Stimulated activated CD8-positive, alpha-beta memory T cell treated with anti-CD3 and anti-CD28 coated beads, Interleukin-2, amount 100 ng/mL, for 1 hour (primary cell): ENCODE data around the gene DDX20.
"Not testable (repeated sequence)": the region's sequence is repeated elsewhere in the genome, so short reads cannot be mapped to it uniquely, and the experiment has no call there.

ENCODE experiments used
- DNase-seq, 2 donors: peaks; one replicate each; pipeline ENCODE4 v3.0.0-alpha.2; 2020; ENCODE audit warnings: low read depth in 2 of 2

Gene DDX20

GRCh38 chr1:111789666-111790316 lies 34.1 kb downstream of the DDX20 start:
- DNase-seq: no peak

GRCh38 chr1:111791776-111792175 lies 36.1 kb downstream of the DDX20 start:
- DNase-seq: no peak

GRCh38 chr1:111792249-111792648 lies 36.5 kb downstream of the DDX20 start:
- DNase-seq: no peak

- DNase-seq: no peak
Observed at GRCh38 chr1:111793923-111794322, 38.2 kb downstream of the DDX20 start.

- DNase-seq: no peak
Observed at GRCh38 chr1:111795401-111795800, 39.7 kb downstream of the DDX20 start.

GRCh38 chr1:111798580-111798979 lies 42.9 kb downstream of the DDX20 start:
- DNase-seq: no peak

- not testable (repeated sequence) for DNase-seq
Observed at GRCh38 chr1:111799722-111800121, 44.0 kb downstream of the DDX20 start.

- DNase-seq: no peak
Observed at GRCh38 chr1:111801071-111801850, 45.6 kb downstream of the DDX20 start.

- DNase-seq: no peak
Observed at GRCh38 chr1:111802110-111802509, 46.4 kb downstream of the DDX20 start.

- DNase-seq: no peak
Observed at GRCh38 chr1:111802984-111803383, 47.3 kb downstream of the DDX20 start.

- DNase-seq: no peak
Observed at GRCh38 chr1:111803951-111804350, 48.2 kb downstream of the DDX20 start.

- DNase-seq: no peak
Observed at GRCh38 chr1:111804776-111805175, 49.1 kb downstream of the DDX20 start.

- no peak for DNase-seq
Observed at GRCh38 chr1:111805251-111805650, 49.5 kb downstream of the DDX20 start.

- DNase-seq: no peak
Observed at GRCh38 chr1:111811891-111812290, 56.2 kb downstream of the DDX20 start.

- DNase-seq: no peak
Observed at GRCh38 chr1:111812306-111812705, 56.6 kb downstream of the DDX20 start.

- DNase-seq: no peak
Observed at GRCh38 chr1:111813440-111814304, 58.0 kb downstream of the DDX20 start.

- DNase-seq: no peak
Observed at GRCh38 chr1:111814305-111814628, 58.6 kb downstream of the DDX20 start.

- DNase-seq: no peak
Observed at GRCh38 chr1:111814642-111815041, 58.9 kb downstream of the DDX20 start.
